GM19193 (cell line): ENCODE results near the gene CIB4.

Experiments used
- POLR2A ChIP-seq: IDR thresholded peaks from 4 replicates; pipeline ENCODE4 v1.6.1; 2011; ENCODE audit not compliant: insufficient read depth, insufficient read length; ENCODE audit errors: extremely low read depth

CIB4 gene

GRCh38 chr2:26570083-26570430 is 71.1 kb downstream of the CIB4 start:
- TF ChIP-seq POLR2A, result no peak

- TF ChIP-seq POLR2A, result no peak
Measured at GRCh38 chr2:26569216-26570082, 71.7 kb downstream of the CIB4 start.

GRCh38 chr2:26568076-26568890 is 72.9 kb downstream of the CIB4 start:
- no peak for TF ChIP-seq POLR2A

- TF ChIP-seq POLR2A, result no peak
Measured at GRCh38 chr2:26567534-26567933, 73.6 kb downstream of the CIB4 start.

GRCh38 chr2:26566081-26566375 is 75.1 kb downstream of the CIB4 start:
- TF ChIP-seq POLR2A, result no peak

GRCh38 chr2:26564121-26564644 is 77.0 kb downstream of the CIB4 start:
- TF ChIP-seq POLR2A, result no peak

- TF ChIP-seq POLR2A, result no peak
Measured at GRCh38 chr2:26563686-26564085, 77.5 kb downstream of the CIB4 start.

- no peak for TF ChIP-seq POLR2A
Measured at GRCh38 chr2:26562811-26563645, 78.1 kb downstream of the CIB4 start.

GRCh38 chr2:26561918-26562810 is 79.0 kb downstream of the CIB4 start:
- no peak for TF ChIP-seq POLR2A

- no peak for TF ChIP-seq POLR2A
Measured at GRCh38 chr2:26561376-26561775, 79.8 kb downstream of the CIB4 start.

GRCh38 chr2:26560892-26561291 is 80.3 kb downstream of the CIB4 start:
- TF ChIP-seq POLR2A, result no peak

GRCh38 chr2:26559556-26559955 is 81.6 kb downstream of the CIB4 start:
- no peak for TF ChIP-seq POLR2A

GRCh38 chr2:26559044-26559405 is 82.1 kb downstream of the CIB4 start:
- TF ChIP-seq POLR2A, result no peak
